GM13976 (cell line): ENCODE measurements around the gene DMBT1.

Source experiments
- DNase-seq: peaks from one replicate; pipeline ENCODE4 v3.0.0; 2012; ENCODE audit warnings: low spot score
- CTCF ChIP-seq: IDR thresholded peaks from 2 replicates; pipeline ENCODE4 v1.5.1; 2012; ENCODE audit warnings: borderline replicate concordance, mild to moderate bottlenecking; ENCODE audit not compliant: insufficient read depth; ENCODE audit errors: extremely low read depth, missing control alignments, control extremely low read depth
- in situ Hi-C: fragments of 300-500 bp; cut with MboI; formaldehyde crosslinking; loops from one replicate; pipeline ENCODE4 v1.12.0; 2022; ENCODE audit warnings: low sequenced_read_pairs, mixed read lengths, inconsistent platforms; ENCODE audit not compliant: unreplicated experiment

Gene DMBT1

GRCh38 chr10:122659651-122660050 lies 99.1 kb downstream of the DMBT1 start:
- TF ChIP-seq CTCF: no peak
- in situ Hi-C loops: no loop called here
- no peak for DNase-seq

GRCh38 chr10:122660696-122661095 lies 100.1 kb downstream of the DMBT1 start:
- DNase-seq: no peak
- in situ Hi-C loops: no loop called here
- TF ChIP-seq CTCF: no peak

GRCh38 chr10:122662231-122662630 lies 101.7 kb downstream of the DMBT1 start:
- DNase-seq: no peak
- no peak for TF ChIP-seq CTCF
- in situ Hi-C loops: no loop called here

- DNase-seq: no peak
- no peak for TF ChIP-seq CTCF
- in situ Hi-C loops: no loop called here
These were observed 103.1 kb downstream of the DMBT1 start for GRCh38 chr10:122663516-122664130.

- no peak for TF ChIP-seq CTCF
- DNase-seq: no peak
- in situ Hi-C loops: no loop called here
These were observed 103.9 kb downstream of the DMBT1 start for GRCh38 chr10:122664501-122664900.

- TF ChIP-seq CTCF: no peak
- no peak for DNase-seq
- in situ Hi-C loops: no loop called here
These were observed 104.8 kb downstream of the DMBT1 start for GRCh38 chr10:122665329-122665860.
